BLaER1 (cell line): ENCODE data around the gene FAM3A.

Experiments
- H3K27ac ChIP-seq: shearing (Covaris generic); formaldehyde crosslinking; 2 replicates; pipeline ENCODE4 v1.8.1; 2022
- H3K27me3 ChIP-seq: shearing (Covaris generic); formaldehyde crosslinking; 2 replicates; pipeline ENCODE4 v1.8.1; 2022
- H3K36me3 ChIP-seq: shearing (Covaris generic); formaldehyde crosslinking; 2 replicates; pipeline ENCODE4 v1.8.1; 2022
- H3K4me1 ChIP-seq: shearing (Covaris generic); formaldehyde crosslinking; 2 replicates; pipeline ENCODE4 v1.8.1; 2022
- H3K4me2 ChIP-seq: shearing (Covaris generic); formaldehyde crosslinking; 2 replicates; pipeline ENCODE4 v1.8.1; 2022
- H3K4me3 ChIP-seq: shearing (Covaris generic); formaldehyde crosslinking; 2 replicates; pipeline ENCODE4 v1.8.1; 2022
- H3K9ac ChIP-seq: shearing (Covaris generic); formaldehyde crosslinking; 2 replicates; pipeline ENCODE4 v1.8.1; 2022
- H3K9me3 ChIP-seq: shearing (Covaris generic); formaldehyde crosslinking; 2 replicates; pipeline ENCODE4 v1.8.1; 2022
- H4K20me1 ChIP-seq: shearing (Covaris generic); formaldehyde crosslinking; 2 replicates; pipeline ENCODE4 v1.8.1; 2022
- Cebpa-rat ChIP-seq: shearing (Covaris generic); IDR thresholded peaks from 2 replicates; pipeline ENCODE4 v1.8.1; 2022

The FAM3A gene

GRCh38 chrX:154466907-154467306, 49.1 kb downstream of the FAM3A start:
- Histone ChIP-seq H3K36me3 (peaks cover 96% of the 10 kb centered on the region), H3K9me3 (peaks cover 36% of the 10 kb centered on the region), H3K27me3 (no peaks in the 10 kb centered on the region), H4K20me1 (peaks cover 39% of the 10 kb centered on the region), H3K4me1 (no peaks in the 10 kb centered on the region), H3K9ac (no peak overlapping the region), H3K4me2 (no peak overlapping the region), H3K27ac (no peak overlapping the region), H3K4me3 (no peak overlapping the region)
- TF ChIP-seq Cebpa-rat = no peak

GRCh38 chrX:154466036-154466435, 50.0 kb downstream of the FAM3A start:
- H3K9ac ChIP-seq = no peak overlapping the region
- H3K4me3 ChIP-seq = no peak overlapping the region
- peaks cover 5% of the 10 kb centered on the region; the same call in 1 of the 2 replicates for H3K27me3 ChIP-seq
- no peak for TF ChIP-seq Cebpa-rat
- H3K4me2 ChIP-seq = no peak overlapping the region
- H3K27ac ChIP-seq = no peak overlapping the region
- peaks cover 36% of the 10 kb centered on the region for H3K9me3 ChIP-seq
- peaks cover 48% of the 10 kb centered on the region for H4K20me1 ChIP-seq
- peaks cover 96% of the 10 kb centered on the region for H3K36me3 ChIP-seq
- H3K4me1 ChIP-seq = no peaks in the 10 kb centered on the region

GRCh38 chrX:154465601-154466000, 50.4 kb downstream of the FAM3A start:
- Histone ChIP-seq H3K4me2 (no peak overlapping the region), H3K27ac (no peak overlapping the region), H3K27me3 (peaks cover 5% of the 10 kb centered on the region; the same call in 1 of the 2 replicates), H3K9me3 (peaks cover 36% of the 10 kb centered on the region), H3K4me1 (peaks cover 1% of the 10 kb centered on the region; the same call in 1 of the 2 replicates), H3K9ac (no peak overlapping the region), H3K4me3 (no peak overlapping the region), H4K20me1 (peaks cover 52% of the 10 kb centered on the region), H3K36me3 (peaks cover 96% of the 10 kb centered on the region)
- no peak for TF ChIP-seq Cebpa-rat

GRCh38 chrX:154464806-154465365, 51.1 kb downstream of the FAM3A start:
- Histone ChIP-seq H3K4me3 (no peak overlapping the region), H3K36me3 (peaks cover 94% of the 10 kb centered on the region), H3K27ac (no peak overlapping the region), H3K9me3 (peaks cover 31% of the 10 kb centered on the region), H4K20me1 (peaks cover 59% of the 10 kb centered on the region), H3K9ac (no peak overlapping the region), H3K4me1 (peaks cover 9% of the 10 kb centered on the region), H3K4me2 (no peak overlapping the region), H3K27me3 (peaks cover 5% of the 10 kb centered on the region; the same call in 1 of the 2 replicates)
- no peak for TF ChIP-seq Cebpa-rat

- Histone ChIP-seq H3K36me3 (peaks cover 82% of the 10 kb centered on the region), H3K4me3 (no peak overlapping the region), H3K4me1 (peaks cover 16% of the 10 kb centered on the region), H4K20me1 (peaks cover 65% of the 10 kb centered on the region), H3K27me3 (peaks cover 5% of the 10 kb centered on the region; the same call in 1 of the 2 replicates), H3K4me2 (no peak overlapping the region), H3K9me3 (peaks cover 26% of the 10 kb centered on the region), H3K9ac (no peak overlapping the region), H3K27ac (no peak overlapping the region)
- no peak for TF ChIP-seq Cebpa-rat
Measured at GRCh38 chrX:154463611-154464220, 52.3 kb downstream of the FAM3A start.

- no peak overlapping the region for H3K9ac ChIP-seq
Measured at GRCh38 chrX:154462396-154462795, 53.6 kb downstream of the FAM3A start.

GRCh38 chrX:154460326-154460725, 55.7 kb downstream of the FAM3A start:
- peak overlapping the region; percentile 79 for H3K4me3 ChIP-seq

More at GRCh38 chrX:154462396-154462795, 53.6 kb downstream of the FAM3A start:
- peaks cover 65% of the 10 kb centered on the region for H4K20me1 ChIP-seq
- no peak overlapping the region for H3K4me2 ChIP-seq
- no peak overlapping the region for H3K27ac ChIP-seq
- H3K36me3 ChIP-seq = peaks cover 69% of the 10 kb centered on the region
- H3K27me3 ChIP-seq = peaks cover 5% of the 10 kb centered on the region; the same call in 1 of the 2 replicates
- peaks cover 25% of the 10 kb centered on the region for H3K9me3 ChIP-seq
- peaks cover 16% of the 10 kb centered on the region for H3K4me1 ChIP-seq
- H3K4me3 ChIP-seq = no peak overlapping the region
- TF ChIP-seq Cebpa-rat = no peak

GRCh38 chrX:154459832-154460231, 56.2 kb downstream of the FAM3A start:
- TF ChIP-seq Cebpa-rat = no peak
- H3K4me2 ChIP-seq = peak overlapping the region; percentile 87
- peaks cover 57% of the 10 kb centered on the region for H4K20me1 ChIP-seq
- peaks cover 5% of the 10 kb centered on the region; the same call in 1 of the 2 replicates for H3K27me3 ChIP-seq
- H3K4me1 ChIP-seq = peaks cover 16% of the 10 kb centered on the region
- 0 out of 2 replicates have a peak, but pooled peaks cover 13% of the 10 kb centered on the region for H3K9me3 ChIP-seq
- peak overlapping the region; percentile 68 for H3K9ac ChIP-seq
- 0 out of 2 replicates have a peak overlapping the region, but pooled peaks have one; percentile 26 for H3K27ac ChIP-seq
- H3K36me3 ChIP-seq = peaks cover 46% of the 10 kb centered on the region
- peak overlapping the region; percentile 79 for H3K4me3 ChIP-seq

More at GRCh38 chrX:154460326-154460725, 55.7 kb downstream of the FAM3A start:
- Histone ChIP-seq H3K4me2 (peak overlapping the region; percentile 87), H3K27me3 (peaks cover 5% of the 10 kb centered on the region; the same call in 1 of the 2 replicates), H3K9me3 (0 out of 2 replicates have a peak, but pooled peaks cover 13% of the 10 kb centered on the region), H3K4me1 (peaks cover 16% of the 10 kb centered on the region), H4K20me1 (peaks cover 62% of the 10 kb centered on the region), H3K36me3 (peaks cover 50% of the 10 kb centered on the region), H3K9ac (peak overlapping the region; percentile 68), H3K27ac (no peak overlapping the region)
- no peak for TF ChIP-seq Cebpa-rat

- Histone ChIP-seq H3K27ac (peak overlapping the region; percentile 92), H3K9me3 (0 out of 2 replicates have a peak, but pooled peaks cover 16% of the 10 kb centered on the region), H3K36me3 (peaks cover 39% of the 10 kb centered on the region), H3K4me3 (peak overlapping the region; percentile 79), H3K9ac (peak overlapping the region; percentile 87), H4K20me1 (peaks cover 51% of the 10 kb centered on the region), H3K4me1 (peaks cover 16% of the 10 kb centered on the region), H3K4me2 (peak overlapping the region; percentile 87), H3K27me3 (peaks cover 5% of the 10 kb centered on the region; the same call in 1 of the 2 replicates)
- no peak for TF ChIP-seq Cebpa-rat
Measured at GRCh38 chrX:154458954-154459778, 56.9 kb downstream of the FAM3A start.
